ENCODE data around the gene QPRT. TPM values are rescaled to one million over a fixed set of nuclear protein-coding genes. Genes with fewer than 3 reads are reported as not detected.
"Not testable (repeated sequence)": the region's sequence is repeated elsewhere in the genome, so short reads cannot be mapped to it uniquely, and the experiment has no call there.

The QPRT gene
- total and polyA plus RNA-seq, 2 donors (not counting 3 experiments of a cell fraction or from before 2014, with no cell fraction given): 0.40 to 0.44 TPM

DNA sequence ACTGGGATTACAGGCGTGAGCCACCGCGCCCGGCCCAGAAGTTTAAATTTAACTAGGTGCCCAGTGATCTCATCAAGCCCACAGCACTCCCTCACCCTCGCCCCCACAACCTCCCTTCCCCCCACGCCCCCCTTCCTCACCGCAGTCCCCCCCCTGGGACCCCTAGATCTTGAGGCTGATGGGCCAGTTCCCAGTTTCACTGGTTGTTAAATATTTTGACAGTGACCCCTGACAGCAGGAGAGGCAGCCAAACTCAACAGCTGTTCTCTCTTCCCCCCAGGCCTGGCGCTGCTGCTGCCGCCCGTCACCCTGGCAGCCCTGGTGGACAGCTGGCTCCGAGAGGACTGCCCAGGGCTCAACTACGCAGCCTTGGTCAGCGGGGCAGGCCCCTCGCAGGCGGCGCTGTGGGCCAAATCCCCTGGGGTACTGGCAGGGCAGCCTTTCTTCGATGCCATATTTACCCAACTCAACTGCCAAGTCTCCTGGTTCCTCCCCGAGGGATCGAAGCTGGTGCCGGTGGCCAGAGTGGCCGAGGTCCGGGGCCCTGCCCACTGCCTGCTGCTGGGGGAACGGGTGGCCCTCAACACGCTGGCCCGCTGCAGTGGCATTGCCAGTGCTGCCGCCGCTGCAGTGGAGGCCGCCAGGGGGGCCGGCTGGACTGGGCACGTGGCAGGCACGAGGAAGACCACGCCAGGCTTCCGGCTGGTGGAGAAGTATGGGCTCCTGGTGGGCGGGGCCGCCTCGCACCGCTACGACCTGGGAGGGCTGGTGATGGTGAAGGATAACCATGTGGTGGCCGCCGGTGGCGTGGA, 15.6 kb downstream of the QPRT start:
- Histone ChIP-seq H2AFZ (ENCODE audit: low read depth, low read length) (no peak overlapping the region), H4K20me1 (replicated peaks; ENCODE audit: control insufficient read depth, extremely low read depth, insufficient read depth, low read length) (no peaks in the 10 kb centered on the region), H3K4me2 (ENCODE audit: insufficient read depth, low read length) (no peak overlapping the region), H3K9me3 (replicated peaks; ENCODE audit: control insufficient read depth, insufficient read depth, low read length) (no peaks in the 10 kb centered on the region), H3K79me2 (ENCODE audit: control insufficient read depth, insufficient read depth, low read length) (no peaks in the 10 kb centered on the region), H3K36me3 (ENCODE audit: control insufficient read depth in 2 of 2, extremely low read depth in 1 of 2, insufficient read depth in 2 of 2, low read length in 2 of 2) (no peaks in the 10 kb centered on the region), H3K27ac (ENCODE audit: insufficient read depth, low read depth, low read length) (no peak overlapping the region), H3K9me1 (replicated peaks; ENCODE audit: control insufficient read depth, extremely low read depth, insufficient read depth, low read length) (no peaks in the 10 kb centered on the region), H3K4me1 (ENCODE audit: control insufficient read depth, extremely low read depth, insufficient read depth, low read length) (no peaks in the 10 kb centered on the region), H3K4me3 (replicated peaks in 1 of 3; ENCODE audit: insufficient read depth in 1 of 3, low read depth in 1 of 3, low read length in 3 of 3) (no peak overlapping the region), H3K27me3 (ENCODE audit: control insufficient read depth in 2 of 2, insufficient read depth in 2 of 2, low read length in 2 of 2) (peaks cover 0 to 1% of the 10 kb centered on the region in 2 experiments), H3K9ac (replicated peaks; ENCODE audit: extremely low read depth, insufficient read depth, low read length) (no peak overlapping the region)
- TF ChIP-seq MYC (IDR thresholded peaks at IDR 0.05; ENCODE audit: low read depth, low read length): no peak
- TF ChIP-seq, protein P1, sequence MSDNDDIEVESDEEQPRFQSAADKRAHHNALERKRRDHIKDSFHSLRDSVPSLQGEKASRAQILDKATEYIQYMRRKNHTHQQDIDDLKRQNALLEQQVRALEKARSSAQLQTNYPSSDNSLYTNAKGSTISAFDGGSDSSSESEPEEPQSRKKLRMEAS (IDR thresholded peaks at IDR 0.05; ENCODE audit: insufficient read depth, insufficient read length): no peak
- TF ChIP-seq, protein P2, sequence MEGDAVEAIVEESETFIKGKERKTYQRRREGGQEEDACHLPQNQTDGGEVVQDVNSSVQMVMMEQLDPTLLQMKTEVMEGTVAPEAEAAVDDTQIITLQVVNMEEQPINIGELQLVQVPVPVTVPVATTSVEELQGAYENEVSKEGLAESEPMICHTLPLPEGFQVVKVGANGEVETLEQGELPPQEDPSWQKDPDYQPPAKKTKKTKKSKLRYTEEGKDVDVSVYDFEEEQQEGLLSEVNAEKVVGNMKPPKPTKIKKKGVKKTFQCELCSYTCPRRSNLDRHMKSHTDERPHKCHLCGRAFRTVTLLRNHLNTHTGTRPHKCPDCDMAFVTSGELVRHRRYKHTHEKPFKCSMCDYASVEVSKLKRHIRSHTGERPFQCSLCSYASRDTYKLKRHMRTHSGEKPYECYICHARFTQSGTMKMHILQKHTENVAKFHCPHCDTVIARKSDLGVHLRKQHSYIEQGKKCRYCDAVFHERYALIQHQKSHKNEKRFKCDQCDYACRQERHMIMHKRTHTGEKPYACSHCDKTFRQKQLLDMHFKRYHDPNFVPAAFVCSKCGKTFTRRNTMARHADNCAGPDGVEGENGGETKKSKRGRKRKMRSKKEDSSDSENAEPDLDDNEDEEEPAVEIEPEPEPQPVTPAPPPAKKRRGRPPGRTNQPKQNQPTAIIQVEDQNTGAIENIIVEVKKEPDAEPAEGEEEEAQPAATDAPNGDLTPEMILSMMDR (IDR thresholded peaks at IDR 0.05; ENCODE audit: extremely low read depth in 1 of 2, insufficient read depth in 1 of 2, low read depth in 1 of 2, low read length in 2 of 2): no peak
- no peak for TF ChIP-seq POLR2AphosphoS5 (IDR thresholded peaks at IDR 0.05; ENCODE audit: insufficient read depth, low read depth, low read length)
- TF ChIP-seq EZH2 (IDR thresholded peaks at IDR 0.05; ENCODE audit: borderline replicate concordance, low read depth, low read length, severe bottlenecking): no peak
- no peak for TF ChIP-seq JUN (IDR thresholded peaks at IDR 0.05; ENCODE audit: borderline replicate concordance, insufficient read depth, insufficient read length, low read depth)
- no peak for TF ChIP-seq FOS (IDR thresholded peaks at IDR 0.05; ENCODE audit: borderline replicate concordance, insufficient read depth, low read length)
- no peak for TF ChIP-seq GATA2 (IDR thresholded peaks at IDR 0.05; ENCODE audit: insufficient read depth, insufficient read length, low read depth, low read length)
- TF ChIP-seq POLR2A (IDR thresholded peaks at IDR 0.05; ENCODE audit: low read depth, low read length): no peak
- ChIA-PET CTCF (interaction anchor here (0.6 to 1.7 kb wide), 3 partner anchors 35 to 338 kb away, joined by 3 to 5 read pairs (median 4); no protein-coding TSS in a partner anchor), POLR2A (no interaction called here)
- FAIRE-seq: no peak
- BruUV-seq (replicated peaks): no TSS peak
- no peak for DNase-seq (ENCODE audit: low read depth, low spot score)
- dilution Hi-C loops (cut with MboI; ENCODE audit: extremely low pct_ligation_motif_present, low sequenced_read_pairs): no loop called here
- intact Hi-C loops (cut with micrococcal nuclease): no loop called here

DNA sequence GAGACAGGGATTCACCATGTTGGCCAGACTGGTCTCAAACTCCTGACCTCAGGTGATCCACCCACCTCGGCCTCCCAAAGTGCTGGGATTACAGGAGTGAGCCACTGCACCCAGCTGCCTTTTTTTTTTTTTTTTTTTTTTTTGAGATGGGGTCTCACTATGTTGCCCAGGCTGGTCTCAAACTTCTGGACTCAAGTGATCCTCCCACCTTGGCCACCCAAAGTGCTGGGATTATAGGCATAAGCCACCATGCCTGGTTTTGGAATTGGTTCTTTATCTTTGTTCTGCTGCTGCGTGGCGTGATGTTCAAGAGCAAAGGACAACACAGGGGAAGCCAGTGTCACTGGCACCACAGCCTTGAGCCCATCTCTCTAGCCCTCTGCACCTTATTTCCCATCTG, 16.7 kb downstream of the QPRT start:
- H3K9ac ChIP-seq (replicated peaks; ENCODE audit: extremely low read depth, insufficient read depth, low read length); H3K9me3 ChIP-seq (replicated peaks; ENCODE audit: control insufficient read depth, insufficient read depth, low read length); H3K4me2 ChIP-seq (ENCODE audit: insufficient read depth, low read length); H3K27ac ChIP-seq (ENCODE audit: insufficient read depth, low read depth, low read length); H3K79me2 ChIP-seq (ENCODE audit: control insufficient read depth, insufficient read depth, low read length); POLR2A ChIA-PET; intact Hi-C loops (cut with micrococcal nuclease); H3K27me3 ChIP-seq (ENCODE audit: control insufficient read depth in 2 of 2, insufficient read depth in 2 of 2, low read length in 2 of 2); H3K9me1 ChIP-seq (replicated peaks; ENCODE audit: control insufficient read depth, extremely low read depth, insufficient read depth, low read length); FAIRE-seq; DNase-seq (ENCODE audit: low read depth, low spot score); H3K4me3 ChIP-seq (replicated peaks in 1 of 3; ENCODE audit: insufficient read depth in 1 of 3, low read depth in 1 of 3, low read length in 3 of 3); H3K36me3 ChIP-seq (ENCODE audit: control insufficient read depth in 2 of 2, extremely low read depth in 1 of 2, insufficient read depth in 2 of 2, low read length in 2 of 2); H2AFZ ChIP-seq (ENCODE audit: low read depth, low read length); H4K20me1 ChIP-seq (replicated peaks; ENCODE audit: control insufficient read depth, extremely low read depth, insufficient read depth, low read length); BruUV-seq (replicated peaks); H3K4me1 ChIP-seq (ENCODE audit: control insufficient read depth, extremely low read depth, insufficient read depth, low read length); dilution Hi-C loops (cut with MboI; ENCODE audit: extremely low pct_ligation_motif_present, low sequenced_read_pairs): not testable (repeated sequence)
- CTCF ChIA-PET: interaction anchor here (0.6 to 1.7 kb wide), 4 partner anchors 34 to 336 kb away, joined by 3 to 5 read pairs (median 4); no protein-coding TSS in a partner anchor

All from endothelial cell of umbilical vein (primary cell).